NOMO-1 (cell line): ENCODE measurements around the gene NRCAM.

Experiments used
- DNase-seq, 2 experiments: peaks; one replicate each; lab custom pipeline; 2025; ENCODE audit not compliant: unreplicated experiment in 2 of 2; lab: John Stamatoyannopoulos, UW

The NRCAM gene

GRCh38 chr7:108254259-108254658, 202.0 kb downstream of the NRCAM start:
- DNase-seq, result no peak

DNA sequence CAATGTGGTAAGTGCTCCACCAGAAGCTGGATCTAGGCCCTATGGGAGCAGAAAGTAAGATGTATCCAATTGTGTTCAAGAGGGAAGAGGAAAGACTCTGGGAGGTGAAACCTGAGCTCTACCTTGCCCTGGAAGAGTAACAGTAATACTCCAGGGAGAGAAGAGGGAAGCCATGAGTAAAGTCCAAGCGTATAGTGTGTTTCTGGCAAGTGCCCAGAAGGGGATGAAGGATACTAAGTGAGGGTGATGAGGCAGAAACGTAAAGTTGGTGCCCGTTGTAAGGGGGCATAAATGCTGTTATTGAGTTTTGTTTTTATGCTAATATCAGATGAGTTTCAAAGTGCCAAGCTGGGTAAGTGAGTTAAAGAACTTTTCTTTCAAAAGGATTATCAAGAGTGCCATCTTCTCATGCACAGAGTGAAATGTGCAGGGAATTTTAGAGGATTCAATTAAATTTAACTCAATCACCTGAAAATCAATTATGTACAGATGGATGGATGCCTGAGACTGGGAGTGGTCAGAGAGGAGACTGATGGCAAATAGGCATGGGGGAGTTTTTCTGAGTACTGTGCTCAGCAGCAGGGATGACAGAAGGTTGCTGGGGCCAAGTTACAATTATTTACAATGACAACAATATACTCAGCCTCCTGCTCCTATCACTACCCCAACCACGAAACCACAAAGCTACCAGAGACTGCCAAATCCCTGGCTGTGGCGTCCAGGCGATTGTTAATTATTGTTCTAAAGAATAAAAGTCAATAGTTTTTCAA, 202.8 kb downstream of the NRCAM start:
- DNase-seq, result no peak

DNA sequence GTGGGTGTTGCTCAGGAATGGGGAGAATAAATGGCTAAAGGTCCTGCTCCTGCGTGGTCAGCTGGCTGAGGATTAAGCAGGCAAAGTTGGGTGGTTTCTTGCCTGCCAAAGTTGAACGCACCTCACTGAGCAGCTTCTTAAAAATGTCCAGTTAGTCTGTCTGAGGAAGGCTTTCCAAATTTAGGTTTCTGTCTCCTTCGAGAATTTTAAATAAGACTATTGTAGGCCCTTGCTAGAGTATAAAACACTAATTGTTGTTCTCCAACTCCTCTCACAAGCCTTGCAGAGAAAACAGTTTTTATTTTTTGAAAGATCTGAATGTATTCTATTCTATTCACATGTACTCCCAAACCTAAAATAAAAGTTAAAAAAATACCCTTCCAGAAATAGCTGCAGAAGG, 204.1 kb downstream of the NRCAM start:
- DNase-seq, result no peak

DNA sequence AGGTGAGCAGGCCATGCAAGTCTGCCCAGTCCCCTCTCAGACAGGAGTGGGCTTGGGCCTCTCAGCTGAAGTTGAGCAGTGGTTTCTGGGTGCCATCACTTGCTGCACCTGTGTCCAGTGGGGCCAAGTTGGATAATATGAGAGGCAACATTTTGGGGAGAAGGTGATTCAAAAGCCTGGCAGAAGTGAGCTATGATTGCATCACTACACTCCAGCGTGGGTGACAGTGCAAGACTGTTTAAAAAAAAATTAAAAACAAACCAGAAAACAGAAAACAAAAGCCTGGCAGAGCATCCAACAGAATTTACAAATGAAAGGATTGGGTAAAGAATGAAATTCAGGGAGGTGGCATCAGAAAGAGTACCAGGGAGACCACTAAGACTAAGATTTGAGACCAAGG, 204.5 kb downstream of the NRCAM start:
- DNase-seq, result no peak

GRCh38 chr7:108249453-108249852, 206.8 kb downstream of the NRCAM start:
- DNase-seq, result no peak

GRCh38 chr7:108248821-108249220, 207.4 kb downstream of the NRCAM start:
- DNase-seq, result no peak

GRCh38 chr7:108248418-108248817, 207.8 kb downstream of the NRCAM start:
- no peak for DNase-seq

DNA sequence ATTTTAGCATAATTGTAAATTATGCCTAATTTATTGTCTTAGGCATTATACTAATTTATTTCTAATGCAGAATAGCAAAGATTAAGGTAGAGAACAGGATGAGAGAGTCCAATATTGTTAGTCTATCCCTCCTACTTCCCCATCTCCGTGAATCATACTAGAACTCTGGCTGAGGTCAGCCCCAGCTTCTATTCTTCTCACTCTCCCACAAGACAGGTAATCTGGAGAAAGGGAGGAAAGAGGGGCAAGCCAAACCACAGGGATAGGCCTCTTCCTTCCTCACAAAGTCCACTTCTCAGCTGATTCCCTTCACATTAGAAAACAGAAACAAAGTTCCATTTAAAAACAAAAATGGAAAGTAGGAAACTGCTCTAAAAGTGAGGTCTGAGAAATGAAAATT, 208.6 kb downstream of the NRCAM start:
- DNase-seq, result no peak

DNA sequence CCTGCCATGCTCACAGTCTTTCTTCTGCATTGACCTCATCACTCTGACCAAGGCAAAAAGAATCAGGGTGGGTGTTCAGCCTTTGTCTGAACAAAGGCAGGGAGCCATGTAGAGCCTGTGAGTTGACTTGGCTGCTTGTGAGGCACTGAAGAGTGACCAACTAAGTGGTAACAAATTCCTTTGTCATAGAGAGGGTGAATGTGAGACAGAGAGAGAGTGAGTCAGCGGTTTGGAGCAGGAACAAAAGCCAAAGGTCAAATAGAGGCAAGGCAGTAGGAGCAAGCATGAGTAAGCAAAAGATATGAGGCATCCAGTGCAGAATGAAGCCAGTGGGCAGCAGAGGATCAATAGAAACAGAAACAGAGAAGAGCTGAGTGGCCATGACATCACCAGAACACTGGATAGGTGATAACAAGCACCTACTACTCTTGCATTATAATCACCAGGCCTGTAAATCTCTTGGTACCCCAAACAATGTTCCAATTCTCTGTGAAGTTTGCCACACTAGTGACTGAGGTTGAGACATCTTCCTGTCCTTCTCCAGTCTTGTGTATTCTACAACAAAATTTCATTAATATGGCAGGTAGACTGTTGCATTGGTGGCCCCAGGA, 209.9 kb downstream of the NRCAM start:
- DNase-seq, result peak in 1 of 2 experiments; percentile 14

GRCh38 chr7:108245523-108246226, 210.6 kb downstream of the NRCAM start:
- no peak for DNase-seq

- DNase-seq, result no peak
These were observed 212.1 kb downstream of the NRCAM start for GRCh38 chr7:108244110-108244509.

- no peak for DNase-seq
These were observed 216.6 kb downstream of the NRCAM start for GRCh38 chr7:108239501-108240225.

DNA sequence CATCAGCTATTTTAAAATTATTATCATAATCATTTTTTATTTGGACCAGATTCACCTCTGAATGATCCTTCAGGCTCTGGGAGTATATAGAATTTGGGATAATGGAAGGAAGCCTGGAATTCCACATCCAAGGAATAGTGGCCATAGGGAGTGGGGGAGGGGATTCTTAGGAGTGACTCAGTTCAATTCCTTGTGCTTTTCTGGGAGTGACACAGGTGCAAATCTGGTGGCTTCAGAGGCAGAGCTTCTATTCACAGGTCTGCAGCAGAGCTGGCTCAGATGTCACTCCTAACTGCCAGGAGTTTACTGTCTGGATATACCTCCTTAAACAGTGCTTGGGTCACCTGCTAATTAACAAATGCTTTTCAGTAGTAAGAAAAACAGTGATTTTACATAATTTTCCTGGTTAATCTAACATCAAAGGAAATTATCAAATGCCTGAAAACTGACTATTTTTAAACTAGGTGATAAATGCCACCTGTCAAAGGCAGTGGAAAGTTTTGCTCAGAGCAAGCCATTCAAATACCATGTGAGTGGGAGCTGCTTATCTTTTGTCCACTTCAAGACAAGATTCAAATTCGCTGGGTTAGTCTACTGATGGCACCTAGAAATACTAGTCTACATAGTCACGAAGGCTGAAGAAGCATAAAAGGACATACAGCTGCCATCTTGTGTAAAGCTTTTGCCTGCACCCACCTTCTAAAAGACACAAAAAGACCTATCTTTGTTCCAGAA, 219.4 kb downstream of the NRCAM start:
- no peak for DNase-seq

DNA sequence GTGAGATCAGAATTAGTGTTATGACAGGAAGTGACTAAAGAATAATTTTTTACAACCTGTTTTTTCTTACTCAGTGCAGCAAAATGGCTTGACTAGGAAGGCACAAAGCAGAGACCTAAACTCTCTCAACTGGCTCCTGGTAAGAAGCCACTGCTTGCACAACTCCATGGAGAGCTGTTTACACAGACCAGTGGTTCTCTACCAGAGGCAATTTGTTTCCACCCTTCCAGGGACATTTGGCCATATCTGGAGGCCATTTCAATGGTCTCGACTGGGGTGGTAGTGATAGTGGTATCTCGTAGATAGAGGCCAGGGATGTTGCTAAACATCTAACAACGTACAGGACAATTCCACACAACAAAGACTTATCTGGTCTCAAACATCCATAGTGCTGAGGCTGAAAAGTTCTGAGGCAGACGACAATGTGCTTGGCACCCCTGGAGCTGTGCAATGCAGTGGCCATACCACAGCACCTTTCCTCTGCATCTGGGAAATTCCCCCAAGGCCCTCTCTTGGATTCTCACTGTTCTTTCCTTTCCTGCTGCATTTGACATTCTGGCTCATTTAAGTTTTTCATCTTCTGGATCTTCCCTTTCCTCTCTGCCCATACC, 220.7 kb downstream of the NRCAM start:
- DNase-seq, result peak in 1 of 2 experiments; percentile 48

- DNase-seq, result peak in 1 of 2 experiments; percentile 48
These were observed 221.2 kb downstream of the NRCAM start for GRCh38 chr7:108234971-108235450.

DNA sequence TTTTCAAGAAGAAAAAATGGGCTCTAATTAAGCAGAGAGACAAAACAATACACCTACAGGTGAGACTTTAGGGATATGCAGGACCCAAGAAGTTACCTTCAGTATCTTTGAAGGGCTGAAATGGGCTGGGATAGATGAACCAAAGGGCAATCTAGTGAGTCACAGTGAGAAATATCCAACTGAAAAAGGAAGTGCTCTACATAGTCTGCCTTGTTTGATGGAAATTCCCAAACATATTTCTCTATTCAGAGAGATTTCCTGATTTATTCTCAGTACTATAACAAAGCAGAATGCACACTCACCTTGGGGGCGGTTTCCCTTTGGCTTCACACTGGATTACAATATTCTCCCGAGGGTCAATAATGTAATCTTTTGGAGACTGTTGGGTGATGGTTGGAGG, 222.0 kb downstream of the NRCAM start:
- no peak for DNase-seq

DNA sequence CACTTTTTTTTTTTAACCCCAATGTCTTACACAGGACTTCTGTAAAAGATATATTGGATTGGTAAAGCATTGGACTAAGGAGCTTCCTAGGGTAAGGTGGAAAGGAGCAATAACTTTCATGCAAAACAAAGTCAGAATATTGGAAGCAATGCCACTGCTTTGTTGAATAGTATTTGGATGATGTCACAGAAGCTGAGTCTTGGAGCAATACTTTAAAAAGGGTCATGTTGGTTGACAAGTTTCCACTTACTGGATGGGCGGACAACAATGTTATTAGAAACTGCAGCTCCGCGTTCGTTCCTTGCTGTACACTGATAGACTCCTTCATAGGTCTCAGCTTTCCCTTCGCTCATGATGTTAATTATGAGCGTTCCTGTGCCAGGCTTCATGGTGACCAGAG, 224.2 kb downstream of the NRCAM start:
- no peak for DNase-seq

- no peak for DNase-seq
These were observed 225.0 kb downstream of the NRCAM start for GRCh38 chr7:108231221-108231620.

DNA sequence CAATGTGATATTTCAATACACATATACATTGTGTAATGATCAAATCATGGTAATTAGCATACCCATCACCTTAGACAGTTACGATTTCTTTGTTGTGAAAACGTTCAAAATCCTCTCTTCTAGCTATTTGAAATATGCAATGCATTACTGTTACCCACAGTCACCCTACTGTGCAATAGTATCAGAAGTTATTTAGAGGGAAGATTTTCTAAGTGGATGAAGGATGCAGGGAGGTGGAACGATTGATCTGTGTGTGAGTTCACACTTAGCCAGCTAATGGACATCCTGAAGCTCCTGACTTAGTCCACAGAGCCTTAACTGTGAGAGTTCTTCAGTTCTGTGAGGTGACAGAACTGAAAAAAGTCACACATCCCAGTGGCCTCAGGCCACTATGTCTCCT, 228.9 kb downstream of the NRCAM start:
- no peak for DNase-seq

DNA sequence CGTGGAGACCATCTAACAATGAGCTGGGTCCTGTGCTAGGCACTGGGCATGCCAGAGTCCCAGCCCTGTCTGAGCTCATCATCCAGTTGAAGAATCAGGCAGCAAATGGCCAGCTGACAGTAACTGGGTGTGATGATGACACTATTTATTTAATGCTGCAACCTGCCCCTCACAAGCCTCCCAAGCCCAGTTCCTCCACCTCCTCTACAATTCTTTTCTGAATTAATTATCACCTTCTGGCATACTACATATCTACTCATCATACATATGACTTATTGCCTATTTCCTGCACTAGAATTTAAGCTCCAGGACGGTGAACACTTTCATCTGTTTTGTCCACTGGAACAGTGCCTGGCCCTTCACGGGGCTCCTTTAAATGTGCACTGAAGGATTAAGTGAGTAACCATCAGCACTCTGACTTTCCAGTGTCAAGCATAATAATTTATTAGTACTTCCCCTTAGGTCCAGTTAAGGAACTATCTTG, 229.4 kb downstream of the NRCAM start:
- no peak for DNase-seq
